Measurements from ENCODE around the gene SLC39A3. TPM values are rescaled to one million over a fixed set of nuclear protein-coding genes. Genes with fewer than 3 reads are reported as not detected.

The SLC39A3 gene
- total RNA-seq, 1 experiment from 2014 or later: 28.2 TPM

DNA sequence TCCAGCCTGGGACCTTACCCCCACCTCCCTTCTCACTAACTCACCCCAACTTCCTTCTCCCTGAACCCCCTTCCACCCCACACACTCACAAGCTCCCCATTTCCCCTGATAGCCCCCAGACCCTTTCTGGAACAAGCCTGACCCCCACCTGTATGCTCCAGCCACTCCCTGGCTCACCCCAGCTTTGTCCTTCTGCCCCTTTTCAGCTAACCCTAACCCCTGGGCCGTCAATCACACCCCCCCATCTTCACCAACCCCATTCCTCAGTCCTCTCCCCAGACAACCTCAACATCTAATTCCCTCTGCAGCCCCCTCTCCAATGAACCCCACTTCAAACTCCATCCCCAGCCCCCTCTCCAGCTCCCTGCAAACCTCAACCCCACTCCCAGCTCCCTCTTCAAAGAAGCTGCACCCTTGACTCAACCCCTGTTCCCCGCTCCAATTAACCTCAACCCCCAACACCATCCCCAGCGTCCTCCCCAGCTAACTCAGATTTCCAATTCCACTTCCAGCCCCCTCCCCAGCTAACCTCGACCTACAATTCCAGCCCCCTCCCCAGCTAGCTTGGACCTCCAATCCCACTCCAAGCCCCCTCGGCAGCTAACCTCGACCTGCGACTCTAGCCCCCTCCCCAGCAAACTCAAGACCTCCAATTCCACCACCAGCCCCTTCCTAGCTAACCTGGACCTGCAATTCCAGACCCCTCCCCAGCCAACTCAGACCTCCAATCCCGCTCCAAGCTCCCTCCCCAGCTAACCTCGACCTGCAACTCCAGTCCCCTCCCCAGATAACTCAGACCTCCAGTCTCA is 38.3 kb downstream of the SLC39A3 start:
- CTCF ChIA-PET: interaction anchor here (0.6 to 1.2 kb wide), 3 partner anchors 16 to 1749 kb away, joined by 3 to 10 read pairs (median 5); no protein-coding TSS in a partner anchor

DNA sequence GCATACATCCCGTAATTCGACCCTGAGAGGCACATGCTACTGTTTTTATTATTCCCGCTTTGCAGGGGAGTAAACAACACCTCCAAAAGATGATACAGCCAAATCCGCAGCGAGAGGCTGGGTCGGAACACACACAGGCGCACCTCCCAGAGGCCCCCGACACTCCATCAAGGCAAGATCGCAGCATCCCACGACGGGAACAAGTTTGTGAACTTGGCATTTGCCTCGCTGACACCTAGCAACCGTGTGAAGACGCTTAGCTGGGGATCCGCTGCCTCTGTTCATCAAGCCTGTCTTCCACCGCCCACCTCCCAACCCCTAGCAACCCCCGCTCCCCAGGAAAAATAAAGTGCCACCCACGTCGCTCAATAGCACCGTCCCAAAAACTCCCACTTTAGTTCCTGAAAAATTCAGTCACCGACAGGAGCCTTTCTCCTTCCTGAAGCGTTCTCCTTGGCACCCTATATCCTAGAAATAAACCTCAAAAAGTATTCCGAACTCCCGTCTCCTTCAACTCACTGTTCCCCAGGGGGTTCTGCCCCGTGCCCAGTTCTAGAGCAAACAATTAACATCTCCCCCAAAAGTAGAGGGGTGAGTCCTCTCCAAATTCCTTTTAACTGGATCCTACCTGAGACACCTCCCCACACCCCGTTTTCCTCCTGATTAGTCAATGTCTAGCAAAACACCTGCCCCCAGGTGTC is 39.0 kb downstream of the SLC39A3 start:
- H3K36me3 Mint-ChIP-seq (ENCODE audit: insufficient read depth, unreplicated experiment): peaks cover 6% of the 10 kb centered on the region
- intact Hi-C loops (cut with micrococcal nuclease; ENCODE audit: unreplicated experiment): no loop called here
- TF ChIP-seq, protein P1, sequence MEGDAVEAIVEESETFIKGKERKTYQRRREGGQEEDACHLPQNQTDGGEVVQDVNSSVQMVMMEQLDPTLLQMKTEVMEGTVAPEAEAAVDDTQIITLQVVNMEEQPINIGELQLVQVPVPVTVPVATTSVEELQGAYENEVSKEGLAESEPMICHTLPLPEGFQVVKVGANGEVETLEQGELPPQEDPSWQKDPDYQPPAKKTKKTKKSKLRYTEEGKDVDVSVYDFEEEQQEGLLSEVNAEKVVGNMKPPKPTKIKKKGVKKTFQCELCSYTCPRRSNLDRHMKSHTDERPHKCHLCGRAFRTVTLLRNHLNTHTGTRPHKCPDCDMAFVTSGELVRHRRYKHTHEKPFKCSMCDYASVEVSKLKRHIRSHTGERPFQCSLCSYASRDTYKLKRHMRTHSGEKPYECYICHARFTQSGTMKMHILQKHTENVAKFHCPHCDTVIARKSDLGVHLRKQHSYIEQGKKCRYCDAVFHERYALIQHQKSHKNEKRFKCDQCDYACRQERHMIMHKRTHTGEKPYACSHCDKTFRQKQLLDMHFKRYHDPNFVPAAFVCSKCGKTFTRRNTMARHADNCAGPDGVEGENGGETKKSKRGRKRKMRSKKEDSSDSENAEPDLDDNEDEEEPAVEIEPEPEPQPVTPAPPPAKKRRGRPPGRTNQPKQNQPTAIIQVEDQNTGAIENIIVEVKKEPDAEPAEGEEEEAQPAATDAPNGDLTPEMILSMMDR (IDR thresholded peaks at IDR 0.05; ENCODE audit: unreplicated experiment): no peak
- H3K9me3 Mint-ChIP-seq (ENCODE audit: low read depth, unreplicated experiment): no peaks in the 10 kb centered on the region
- BruUV-seq (replicated peaks): no TSS peak
- no peak overlapping the region for H3K4me3 Mint-ChIP-seq (ENCODE audit: low read depth, unreplicated experiment)
- peaks cover 33% of the 10 kb centered on the region for H3K27me3 Mint-ChIP-seq (ENCODE audit: unreplicated experiment)
- no peaks in the 10 kb centered on the region for H3K4me1 Mint-ChIP-seq (ENCODE audit: low read depth, unreplicated experiment)
- no peak for DNase-seq
- H3K27ac Mint-ChIP-seq (ENCODE audit: unreplicated experiment): no peak overlapping the region
- CTCF ChIA-PET: interaction anchor here (0.7 to 1.2 kb wide), 2 partner anchors 26 to 1750 kb away, joined by 5 to 10 read pairs; no protein-coding TSS in a partner anchor

More for the DNA sequence above, 38.3 kb downstream of the SLC39A3 start:
- H3K27me3 Mint-ChIP-seq (ENCODE audit: unreplicated experiment): peaks cover 25% of the 10 kb centered on the region
- peak overlapping the region; percentile 51 for H3K4me3 Mint-ChIP-seq (ENCODE audit: low read depth, unreplicated experiment)
- no peaks in the 10 kb centered on the region for H3K9me3 Mint-ChIP-seq (ENCODE audit: low read depth, unreplicated experiment)
- BruUV-seq (replicated peaks): no TSS peak
- intact Hi-C loops (cut with micrococcal nuclease; ENCODE audit: unreplicated experiment): no loop called here
- peak overlapping the region; percentile 18 for H3K27ac Mint-ChIP-seq (ENCODE audit: unreplicated experiment)
- TF ChIP-seq, protein P1 (IDR thresholded peaks at IDR 0.05; ENCODE audit: unreplicated experiment): no peak
- no peaks in the 10 kb centered on the region for H3K4me1 Mint-ChIP-seq (ENCODE audit: low read depth, unreplicated experiment)
- no peak for DNase-seq
- H3K36me3 Mint-ChIP-seq (ENCODE audit: insufficient read depth, unreplicated experiment): peaks cover 6% of the 10 kb centered on the region

DNA sequence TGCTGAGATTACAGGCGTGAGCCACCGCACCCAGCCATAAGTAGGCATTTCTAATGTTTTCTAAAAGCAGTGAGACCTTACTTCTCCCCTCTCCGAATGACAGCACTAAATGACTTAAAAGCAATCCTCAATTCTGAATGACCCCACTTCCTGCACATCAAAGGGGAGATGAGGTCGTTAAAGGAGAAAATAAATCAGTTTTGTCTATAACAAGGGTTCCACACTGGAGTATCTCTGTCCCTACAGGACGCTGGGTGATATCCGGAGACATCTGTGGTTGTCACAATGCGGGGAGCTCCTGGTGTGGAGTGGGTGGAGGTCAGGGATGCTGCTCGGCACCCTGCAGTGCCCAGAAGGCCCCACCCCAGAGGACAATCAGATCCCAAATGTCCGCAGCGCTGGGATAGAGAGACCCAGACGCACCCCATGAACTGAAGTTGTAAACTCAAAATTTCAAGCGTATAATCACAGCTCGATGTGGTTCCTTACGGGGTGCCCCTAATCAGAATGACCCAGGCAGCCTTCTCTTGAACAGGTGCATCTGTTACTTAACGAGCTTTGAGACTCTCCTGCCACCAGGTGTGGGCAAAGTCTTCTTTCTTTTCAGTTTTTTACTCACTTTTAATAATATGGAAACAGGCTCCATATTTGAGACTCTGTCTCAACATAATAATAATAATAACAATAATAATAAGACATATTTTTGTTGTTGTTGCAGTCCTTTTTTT is 40.2 kb downstream of the SLC39A3 start:
- H3K9me3 Mint-ChIP-seq (ENCODE audit: low read depth, unreplicated experiment): no peaks in the 10 kb centered on the region
- no TSS peak for BruUV-seq (replicated peaks)
- peaks cover 6% of the 10 kb centered on the region for H3K36me3 Mint-ChIP-seq (ENCODE audit: insufficient read depth, unreplicated experiment)
- CTCF ChIA-PET: interaction anchor here (0.6 kb wide), 1 partner anchor 97 kb away, joined by 7 read pairs; no protein-coding TSS in a partner anchor
- no peak overlapping the region for H3K27ac Mint-ChIP-seq (ENCODE audit: unreplicated experiment)
- no peak overlapping the region for H3K4me3 Mint-ChIP-seq (ENCODE audit: low read depth, unreplicated experiment)
- H3K4me1 Mint-ChIP-seq (ENCODE audit: low read depth, unreplicated experiment): peaks cover 8% of the 10 kb centered on the region
- peaks cover 44% of the 10 kb centered on the region for H3K27me3 Mint-ChIP-seq (ENCODE audit: unreplicated experiment)
- TF ChIP-seq, protein P1 (IDR thresholded peaks at IDR 0.05; ENCODE audit: unreplicated experiment): no peak
- no peak for DNase-seq
- intact Hi-C loops (cut with micrococcal nuclease; ENCODE audit: unreplicated experiment): no loop called here

DNA sequence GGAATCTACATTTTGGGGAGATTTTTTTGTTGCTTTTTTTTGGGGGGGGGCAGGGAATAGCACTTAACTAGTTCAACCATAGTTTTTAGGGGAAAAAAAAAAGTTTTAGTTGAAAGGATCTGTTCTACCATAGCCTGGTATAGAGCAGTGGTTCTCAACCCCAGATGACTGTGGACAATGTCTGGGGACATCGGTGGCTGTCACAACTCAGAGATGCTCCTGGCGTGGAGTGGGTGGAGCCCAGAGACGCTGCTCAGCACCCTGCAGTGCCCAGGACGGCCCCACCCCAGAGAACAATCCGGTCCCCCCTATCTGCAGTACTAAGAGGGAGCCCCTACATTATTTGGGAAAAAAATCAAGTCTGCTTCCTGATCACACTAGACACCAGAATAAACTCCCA is 45.6 kb downstream of the SLC39A3 start:
- intact Hi-C loops (cut with micrococcal nuclease; ENCODE audit: unreplicated experiment): no loop called here
- Mint-ChIP-seq H3K36me3 (ENCODE audit: insufficient read depth, unreplicated experiment) (no peaks in the 10 kb centered on the region), H3K4me1 (ENCODE audit: low read depth, unreplicated experiment) (peaks cover 8% of the 10 kb centered on the region), H3K27ac (ENCODE audit: unreplicated experiment) (no peak overlapping the region), H3K4me3 (ENCODE audit: low read depth, unreplicated experiment) (no peak overlapping the region), H3K9me3 (ENCODE audit: low read depth, unreplicated experiment) (no peaks in the 10 kb centered on the region), H3K27me3 (ENCODE audit: unreplicated experiment) (peaks cover 22% of the 10 kb centered on the region)
- TF ChIP-seq, protein P1 (IDR thresholded peaks at IDR 0.05; ENCODE audit: unreplicated experiment): no peak
- no peak for DNase-seq
- CTCF ChIA-PET: no interaction called here
- no TSS peak for BruUV-seq (replicated peaks)
